Dedifferentiated amniotic fluid mesenchymal stem cell (primary cell): ENCODE data around the gene RIOK3.
A peak's percentile ranks its signal among the peaks of the same experiment; 100 is the strongest.
"Not testable (repeated sequence)": the region's sequence is repeated elsewhere in the genome, so short reads cannot be mapped to it uniquely, and the experiment has no call there.

Experiments used
- DNase-seq: peaks from one replicate; pipeline ENCODE4 v3.0.0-alpha.2; 2016; ENCODE audit errors: extremely low spot score

RIOK3 gene

DNA sequence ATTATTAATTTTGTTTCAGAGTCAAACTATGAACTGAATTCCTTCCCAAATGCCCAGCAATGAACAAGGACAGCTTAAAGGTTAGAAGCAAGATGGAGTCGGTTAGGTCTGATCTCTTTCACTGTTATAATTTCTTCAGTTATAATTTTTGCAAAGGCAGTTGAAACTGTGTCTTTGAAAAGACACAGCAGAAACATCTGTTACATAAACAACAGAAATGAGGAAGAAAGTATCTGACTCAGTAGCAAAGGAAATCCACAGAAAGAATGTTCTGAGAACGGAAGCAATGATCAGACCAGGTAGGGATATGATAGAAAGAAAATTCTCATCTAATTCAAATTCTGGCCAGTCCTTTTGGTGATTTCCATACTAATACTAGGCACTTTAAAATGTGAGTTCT, 45.0 kb downstream of the RIOK3 start:
- no peak for DNase-seq

DNA sequence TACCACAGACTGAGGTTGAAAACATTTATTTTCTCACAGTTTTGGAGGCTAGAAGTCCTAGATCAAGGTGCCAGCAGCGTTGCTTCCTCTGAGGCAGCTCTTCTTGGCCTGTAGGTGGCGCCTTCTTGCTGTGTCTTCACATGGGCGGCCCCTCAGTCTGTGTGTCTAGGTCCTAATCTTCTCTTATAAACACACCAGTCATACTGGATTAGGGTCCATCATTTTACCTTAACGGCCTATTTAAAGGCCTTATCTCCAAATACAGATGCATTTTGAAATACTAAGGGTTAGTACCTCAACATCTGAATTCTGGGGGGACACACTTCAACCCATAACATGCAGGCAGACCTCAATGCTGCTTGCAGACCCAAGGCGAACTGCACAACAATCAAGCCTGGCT, 45.8 kb downstream of the RIOK3 start:
- peak; percentile 42 for DNase-seq

GRCh38 chr18:23499291-23499781, 46.2 kb downstream of the RIOK3 start:
- no peak for DNase-seq

- no peak for DNase-seq
These were observed 48.5 kb downstream of the RIOK3 start for GRCh38 chr18:23501626-23502025.

- DNase-seq, result no peak
These were observed 49.5 kb downstream of the RIOK3 start for GRCh38 chr18:23502516-23503037.

GRCh38 chr18:23503038-23503962, 50.2 kb downstream of the RIOK3 start, which contains the start of gene RMC1:
Gene RMC1, plus strand, starts transcription at chr18:23503511. Its CDS starts 108 bp downstream, at chr18:23503619.
- peak; percentile 89 for DNase-seq

DNA sequence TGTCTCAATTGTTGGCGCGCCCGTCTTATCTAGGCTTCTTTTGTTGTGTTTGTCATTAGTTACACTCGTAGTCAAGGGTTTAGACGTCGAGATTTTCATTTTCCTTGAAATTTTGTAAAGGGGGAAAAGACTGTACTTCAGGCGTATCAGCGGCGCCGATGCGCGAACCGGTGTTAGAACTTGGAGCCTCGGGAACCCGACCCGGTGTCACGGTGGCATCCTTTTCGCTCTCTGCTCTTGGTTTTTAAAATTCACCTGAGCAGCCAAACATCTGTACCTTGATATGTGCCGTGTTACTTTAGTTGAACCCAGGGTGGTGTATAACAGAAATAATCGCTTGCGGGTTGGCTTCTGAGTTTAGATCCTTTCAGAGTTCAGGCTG, 50.9 kb downstream of the RIOK3 start:
- DNase-seq, result no peak

- DNase-seq, result no peak
These were observed 51.6 kb downstream of the RIOK3 start for GRCh38 chr18:23504720-23505119.

GRCh38 chr18:23506393-23506792, 53.3 kb downstream of the RIOK3 start:
- DNase-seq, result no peak

DNA sequence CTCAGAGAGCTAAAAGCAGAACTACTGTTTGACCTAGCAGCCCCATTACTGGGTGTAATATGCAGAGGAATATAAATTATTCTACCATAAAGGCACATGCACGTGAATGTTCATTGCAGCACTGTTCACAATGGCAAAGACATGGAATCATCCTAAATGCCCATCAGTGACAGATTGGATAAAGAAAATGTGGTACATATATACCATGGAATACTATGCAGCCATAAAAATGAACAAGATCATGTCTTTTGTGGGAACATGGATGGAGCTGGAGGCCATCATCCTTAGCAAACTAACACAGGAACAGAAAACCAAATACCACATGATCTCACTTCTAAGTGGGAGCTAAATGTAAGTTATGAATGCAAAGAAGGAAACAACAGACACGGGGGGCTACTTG, 57.8 kb downstream of the RIOK3 start:
- not testable (repeated sequence) for DNase-seq

- not testable (repeated sequence) for DNase-seq
These were observed 59.1 kb downstream of the RIOK3 start for GRCh38 chr18:23512216-23512615.

DNA sequence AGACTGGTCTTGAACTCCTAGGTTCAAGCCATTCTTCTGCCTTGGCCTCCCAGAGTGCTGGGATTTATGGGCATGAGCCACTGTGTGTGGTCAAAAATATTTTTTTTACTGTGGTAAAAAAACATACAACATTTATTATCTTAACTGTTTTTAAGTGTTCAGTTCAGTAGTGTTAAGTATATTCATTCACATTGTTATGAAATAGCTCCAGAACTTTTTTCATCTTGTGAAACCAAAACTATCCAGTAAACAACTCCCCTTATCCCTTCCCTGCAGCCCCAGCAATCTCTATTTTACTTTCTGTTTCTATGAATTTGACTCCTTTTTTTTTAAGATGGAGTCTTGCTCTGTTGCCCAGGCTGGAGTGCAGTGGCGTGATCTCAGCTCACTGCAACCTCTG, 59.6 kb downstream of the RIOK3 start:
- no peak for DNase-seq

DNA sequence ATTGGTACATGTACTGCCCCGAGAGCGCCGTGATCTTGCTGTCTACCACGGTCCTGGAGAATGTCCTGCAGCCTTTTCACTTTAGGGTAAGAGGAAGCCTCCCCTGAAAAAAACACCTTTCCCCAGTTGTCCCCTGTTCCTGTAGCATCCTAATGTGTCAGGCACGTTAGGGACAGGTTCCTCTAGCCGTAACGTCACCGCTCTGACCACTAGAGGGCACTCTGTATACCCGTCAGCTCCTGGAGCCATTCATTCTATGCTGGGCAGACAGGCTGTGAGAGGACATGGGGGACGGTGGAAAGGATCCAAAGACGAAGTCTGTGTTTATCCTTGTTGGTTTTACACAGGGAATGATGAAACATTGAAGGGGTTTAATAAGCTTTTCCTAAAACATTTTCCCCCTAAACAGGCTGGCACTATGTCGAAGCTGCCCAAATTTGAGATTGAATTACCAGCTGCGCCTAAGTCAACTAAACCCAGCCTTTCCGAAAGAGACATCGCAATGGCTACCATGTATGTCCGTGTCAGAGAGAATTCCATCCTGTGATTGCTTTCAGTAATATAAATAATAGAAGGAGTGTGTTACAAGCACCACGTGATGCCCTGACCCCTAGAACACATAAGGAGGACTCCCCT, 62.9 kb downstream of the RIOK3 start:
- DNase-seq, result peak; percentile 69

DNA sequence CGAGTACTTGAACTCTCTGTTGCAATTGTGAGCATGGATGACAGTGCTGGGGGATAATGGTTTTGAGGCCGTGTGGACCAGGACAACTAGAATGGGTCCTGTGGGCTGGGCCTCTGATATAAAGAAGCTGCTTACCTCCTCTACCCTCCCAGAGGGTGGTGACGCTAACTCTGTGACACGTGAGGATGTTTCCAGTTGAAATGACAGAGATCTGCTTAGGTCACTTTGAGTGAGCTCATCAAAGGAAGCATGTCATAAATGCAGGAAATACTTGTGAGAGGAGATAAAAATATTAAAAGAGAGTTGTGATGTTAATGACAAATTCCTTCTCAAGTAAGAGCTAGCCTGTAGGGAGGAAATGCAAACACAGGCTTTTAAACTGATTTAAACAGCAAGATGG, 66.6 kb downstream of the RIOK3 start:
- DNase-seq, result no peak

GRCh38 chr18:23521271-23521670, 68.2 kb downstream of the RIOK3 start:
- DNase-seq, result no peak

DNA sequence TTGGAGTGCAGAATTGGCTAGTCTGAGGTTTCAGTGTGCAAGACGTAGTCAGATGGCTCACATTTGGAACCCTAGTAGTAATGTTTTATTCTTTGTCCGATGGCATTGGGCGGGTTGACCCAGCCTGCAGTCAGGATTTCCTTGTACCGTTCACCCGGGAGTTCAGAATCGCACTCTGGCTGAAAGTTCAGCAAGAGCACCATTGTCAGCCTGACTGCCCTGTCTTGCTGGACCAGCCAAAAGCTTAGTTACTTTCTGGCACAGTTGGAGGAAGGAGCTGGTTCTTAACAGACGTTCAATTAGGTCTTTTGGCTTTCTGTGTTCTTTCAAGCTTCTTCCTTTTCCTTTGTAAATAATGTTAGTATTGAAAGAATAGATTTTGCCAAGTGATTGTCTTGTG, 68.8 kb downstream of the RIOK3 start:
- DNase-seq, result no peak

DNA sequence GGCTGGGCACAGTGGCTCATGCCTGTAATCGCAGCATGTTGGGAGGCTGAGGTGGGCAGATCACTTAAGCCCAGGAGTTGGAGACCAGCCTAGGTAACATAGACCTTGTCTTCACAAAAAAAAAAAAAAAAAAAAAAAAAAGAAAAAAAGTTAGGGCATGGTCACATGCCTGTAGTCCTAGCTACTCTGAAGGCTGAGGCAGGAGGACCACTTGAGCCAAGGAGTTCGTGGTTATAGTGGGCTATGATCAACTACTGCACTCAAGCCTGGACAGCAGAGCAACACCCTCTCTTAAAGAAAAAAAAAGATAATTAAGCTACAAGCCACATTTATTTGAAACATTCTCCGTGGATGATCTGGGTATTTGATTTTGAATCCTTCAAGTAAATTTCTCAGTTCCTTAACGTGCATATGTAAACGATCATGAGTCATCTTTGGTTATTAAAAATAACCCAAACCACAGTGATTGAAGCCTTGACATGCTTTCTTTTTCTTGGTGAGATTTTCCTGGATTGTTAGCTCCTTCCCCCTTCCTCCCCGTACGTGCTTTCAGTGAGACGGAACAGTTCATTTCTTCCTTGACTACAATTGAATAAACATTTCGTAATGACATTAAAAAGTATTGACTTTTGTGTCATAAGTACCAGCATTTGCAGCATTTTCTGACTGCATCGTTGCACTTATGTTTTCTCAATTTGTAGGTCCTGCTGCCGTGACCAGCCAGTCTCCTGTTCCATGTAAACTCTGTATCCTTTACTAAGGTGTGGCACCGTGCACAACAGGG, 70.5 kb downstream of the RIOK3 start:
- DNase-seq, result peak; percentile 43

DNA sequence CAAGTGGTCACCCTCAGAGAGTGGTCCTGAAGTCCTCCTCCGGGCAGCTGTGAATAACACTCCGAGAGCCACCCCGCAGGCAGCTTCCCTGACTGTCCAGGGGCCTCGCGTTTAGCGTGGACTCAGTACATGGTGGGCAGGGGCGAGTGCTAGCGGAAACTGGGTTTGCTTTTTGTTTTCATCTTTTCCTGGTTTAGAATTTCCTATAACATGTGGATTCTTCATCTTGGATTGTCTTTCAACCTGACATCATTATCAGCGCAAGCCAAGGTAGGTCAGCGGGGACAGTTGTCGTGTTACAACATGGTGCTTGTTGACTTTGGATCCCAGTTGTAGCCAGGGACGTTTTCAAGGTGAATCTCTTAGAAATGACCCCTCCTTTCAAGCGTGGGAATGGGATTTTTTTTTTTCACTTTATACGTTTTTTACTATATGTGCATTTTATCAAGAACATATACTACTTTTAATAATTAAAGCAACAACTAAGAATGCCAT, 71.2 kb downstream of the RIOK3 start:
- DNase-seq, result no peak

GRCh38 chr18:23526501-23527063, 73.5 kb downstream of the RIOK3 start:
- DNase-seq, result no peak

- DNase-seq, result no peak
These were observed 75.7 kb downstream of the RIOK3 start for GRCh38 chr18:23528580-23529472.
